GM12865 (cell line): ENCODE data around the gene CEMP1.
"Not testable (repeated sequence)": the region's sequence is repeated elsewhere in the genome, so short reads cannot be mapped to it uniquely, and the experiment has no call there.

Source experiments
- DNase-seq: peaks from one replicate; pipeline ENCODE4 v3.0.0; 2010; ENCODE audit warnings: low read depth
- H3K4me3 ChIP-seq: 2 replicates; pipeline ENCODE4 v1.5.1; 2011; ENCODE audit warnings: mild to moderate bottlenecking, low read depth, low read length, control low read depth
- TF ChIP-seq, protein P1 (sequence below): IDR thresholded peaks from 2 replicates; pipeline ENCODE4 v1.5.1; 2011; ENCODE audit warnings: low read length, control low read depth, low read depth, inconsistent platforms; ENCODE audit not compliant: insufficient read depth; ENCODE audit errors: missing control alignments

CEMP1 gene

DNA sequence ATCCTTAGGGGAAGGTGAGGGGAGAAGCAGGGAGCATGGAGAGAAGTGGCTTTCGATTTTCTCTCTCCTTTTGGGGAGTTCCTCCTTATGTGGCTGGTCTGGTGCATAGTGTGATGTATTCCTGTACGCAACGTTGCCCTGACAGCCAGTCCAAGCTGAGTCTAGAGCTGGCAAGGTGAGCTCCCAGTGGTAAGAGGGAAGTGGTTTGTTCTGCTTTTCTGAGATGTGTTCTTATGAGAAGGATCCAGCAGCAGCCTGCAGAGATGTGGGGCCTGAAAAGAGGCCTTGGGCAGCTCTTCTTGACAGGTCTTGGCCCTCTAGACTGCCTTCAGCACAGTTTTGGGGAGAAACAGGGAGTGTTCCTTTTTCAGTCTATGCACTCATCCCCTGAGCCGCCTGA, 9.7 kb upstream of the CEMP1 start:
- not testable (repeated sequence) for DNase-seq, H3K4me3 ChIP-seq

GRCh38 chr16:2539845-2540458, 8.7 kb upstream of the CEMP1 start:
- peak; percentile 63 for DNase-seq
- not testable (repeated sequence) for H3K4me3 ChIP-seq
- TF ChIP-seq, protein P1, sequence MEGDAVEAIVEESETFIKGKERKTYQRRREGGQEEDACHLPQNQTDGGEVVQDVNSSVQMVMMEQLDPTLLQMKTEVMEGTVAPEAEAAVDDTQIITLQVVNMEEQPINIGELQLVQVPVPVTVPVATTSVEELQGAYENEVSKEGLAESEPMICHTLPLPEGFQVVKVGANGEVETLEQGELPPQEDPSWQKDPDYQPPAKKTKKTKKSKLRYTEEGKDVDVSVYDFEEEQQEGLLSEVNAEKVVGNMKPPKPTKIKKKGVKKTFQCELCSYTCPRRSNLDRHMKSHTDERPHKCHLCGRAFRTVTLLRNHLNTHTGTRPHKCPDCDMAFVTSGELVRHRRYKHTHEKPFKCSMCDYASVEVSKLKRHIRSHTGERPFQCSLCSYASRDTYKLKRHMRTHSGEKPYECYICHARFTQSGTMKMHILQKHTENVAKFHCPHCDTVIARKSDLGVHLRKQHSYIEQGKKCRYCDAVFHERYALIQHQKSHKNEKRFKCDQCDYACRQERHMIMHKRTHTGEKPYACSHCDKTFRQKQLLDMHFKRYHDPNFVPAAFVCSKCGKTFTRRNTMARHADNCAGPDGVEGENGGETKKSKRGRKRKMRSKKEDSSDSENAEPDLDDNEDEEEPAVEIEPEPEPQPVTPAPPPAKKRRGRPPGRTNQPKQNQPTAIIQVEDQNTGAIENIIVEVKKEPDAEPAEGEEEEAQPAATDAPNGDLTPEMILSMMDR, result peak; percentile 43

DNA sequence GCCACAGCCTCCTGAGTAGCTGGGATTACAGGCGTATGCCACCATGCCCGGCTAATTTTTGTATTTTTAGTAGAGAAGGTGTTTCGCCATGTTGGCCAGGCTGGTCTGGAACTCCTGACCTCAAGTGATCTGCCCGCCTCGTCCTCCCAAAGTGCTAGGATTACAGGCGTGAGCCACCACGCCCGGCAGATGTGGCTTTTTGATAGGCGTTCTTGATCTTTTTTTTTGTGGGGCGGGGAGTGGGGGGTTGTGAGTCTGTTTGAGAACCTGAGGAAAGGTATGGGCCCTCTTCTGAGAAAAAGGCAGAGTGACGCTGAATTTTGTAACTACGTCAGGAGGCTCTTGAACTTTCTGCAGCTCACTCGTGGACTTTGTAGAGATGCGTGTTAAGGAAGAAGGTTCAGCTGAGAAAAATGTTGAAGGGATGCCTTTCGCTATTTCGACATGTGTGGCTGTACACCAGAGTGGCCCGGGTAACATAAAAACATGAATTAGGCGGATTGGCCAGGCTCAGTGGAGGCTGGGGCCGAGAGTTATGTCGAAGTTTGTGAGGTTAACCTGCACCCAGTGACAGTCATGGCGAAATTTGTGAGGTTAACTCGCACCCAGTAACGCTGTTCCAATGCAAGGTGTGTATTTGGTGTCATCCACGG, 8.1 kb upstream of the CEMP1 start:
- DNase-seq, result not testable (repeated sequence)
- H3K4me3 ChIP-seq, result peak overlapping the region; percentile 64; the same call in 1 of the 2 replicates

DNA sequence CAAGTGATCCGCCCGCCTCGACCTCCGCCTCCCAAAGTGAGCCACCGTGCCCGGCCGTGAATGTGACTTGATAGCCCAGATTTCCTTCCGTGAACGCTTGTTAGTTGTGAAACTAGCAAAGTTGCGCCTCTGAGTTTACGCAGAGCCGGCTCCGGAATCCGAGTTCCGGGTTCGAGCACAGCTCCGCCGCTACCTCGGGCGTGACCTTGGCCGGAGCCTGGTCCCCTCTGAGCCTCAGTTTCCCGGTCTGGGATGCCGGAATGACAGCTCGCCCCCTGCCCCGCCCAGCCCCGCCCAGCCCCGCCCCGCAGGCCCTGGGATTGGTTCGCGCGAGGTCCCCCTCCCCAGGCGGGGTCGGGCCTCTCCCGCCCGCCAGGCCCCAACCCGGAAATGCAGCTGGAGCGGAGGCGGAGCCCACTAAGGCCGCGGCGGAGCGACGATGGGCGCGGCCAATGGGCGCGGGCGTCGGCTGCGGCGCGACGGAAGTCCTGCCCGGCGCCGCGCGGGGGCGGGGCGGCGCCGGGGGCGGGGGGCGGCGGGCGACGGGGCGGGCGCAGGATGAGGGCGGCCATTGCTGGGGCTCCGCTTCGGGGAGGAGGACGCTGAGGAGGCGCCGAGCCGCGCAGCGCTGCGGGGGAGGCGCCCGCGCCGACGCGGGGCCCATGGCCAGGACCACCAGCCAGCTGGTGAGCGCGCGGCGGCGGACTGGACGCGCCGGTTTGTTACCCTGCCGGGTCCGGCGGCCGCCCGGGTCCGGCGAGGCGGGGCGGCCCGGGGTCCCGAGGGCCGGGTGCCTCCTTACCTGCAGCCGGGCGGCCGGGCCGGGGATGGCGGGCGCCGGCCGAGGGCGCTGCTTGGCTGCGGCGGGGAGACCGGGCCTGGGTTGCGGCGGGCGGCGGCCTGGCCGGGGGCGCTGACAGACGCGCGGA, 6.5 kb upstream of the CEMP1 start, which contains the start of gene PDPK1:
Gene PDPK1 (plus strand): TSS at position 571 of the 929 bp plus-strand sequence. CDS start 92 bp downstream, at position 663.
- peak within 1 kb of the TSS; percentile 64 for H3K4me3 ChIP-seq
- TF ChIP-seq, protein P1, result no peak
- peak; percentile 98 for DNase-seq

GRCh38 chr16:2535625-2536013, 4.4 kb upstream of the CEMP1 start:
- DNase-seq, result no peak
- TF ChIP-seq, protein P1, result no peak
- no peak overlapping the region for H3K4me3 ChIP-seq

- DNase-seq, H3K4me3 ChIP-seq: not testable (repeated sequence)
Measured at GRCh38 chr16:2534335-2534734, 3.1 kb upstream of the CEMP1 start.

DNA sequence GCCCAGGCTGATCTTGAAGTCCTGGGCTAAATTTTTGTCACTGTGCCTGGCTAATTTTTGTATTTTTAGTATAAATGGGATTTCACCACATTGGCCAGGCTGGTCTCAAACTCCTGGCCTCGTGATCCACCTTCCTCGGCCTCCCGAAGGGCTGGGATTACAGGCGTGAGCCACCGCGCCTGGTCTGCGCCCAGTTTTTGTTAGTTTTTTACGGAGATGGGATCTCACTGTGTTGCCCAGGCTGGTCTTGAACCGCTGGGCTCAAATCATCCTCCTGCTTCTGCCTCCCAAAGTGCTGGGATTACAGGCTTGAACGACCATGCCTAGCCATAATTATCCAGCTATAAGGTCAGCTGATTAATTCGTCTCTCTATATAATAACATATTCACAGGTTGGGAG, 2.7 kb upstream of the CEMP1 start:
- TF ChIP-seq, protein P1, result no peak
- no peak for DNase-seq
- no peak overlapping the region for H3K4me3 ChIP-seq

GRCh38 chr16:2533142-2533755, 2.0 kb upstream of the CEMP1 start:
- H3K4me3 ChIP-seq, result peak overlapping the region; percentile 85
- DNase-seq, result not testable (repeated sequence)
